ENCODE measurements around the gene ANKRD40CL. TPM values are rescaled to one million over a fixed set of nuclear protein-coding genes. Genes with fewer than 3 reads are reported as not detected.
A peak's percentile ranks its signal among the peaks of the same experiment; 100 is the strongest.

The ANKRD40CL gene
- polyA plus RNA-seq, 1 donor (not counting 4 experiments of a cell fraction or from before 2014, with no cell fraction given) = not detected

- FAIRE-seq = no peak
- no peaks in the 10 kb centered on the region for H4K20me1 ChIP-seq (ENCODE audit: control insufficient read depth, extremely low read depth, insufficient read depth, low read length)
- H3K4me1 ChIP-seq (ENCODE audit: control insufficient read depth, extremely low read depth, insufficient read depth, low read length) = peaks cover 22% of the 10 kb centered on the region
- no peak overlapping the region for H2AFZ ChIP-seq (ENCODE audit: control insufficient read depth, low read length)
- no peak for TF ChIP-seq CTCF (optimal IDR thresholded peaks at IDR 0.05 in 1 of 3, IDR thresholded peaks at IDR 0.05 in 1 of 3, conservative IDR thresholded peaks at IDR 0.05 in 1 of 3; ENCODE audit: extremely low read depth in 1 of 3, insufficient read depth in 2 of 3, low read length in 3 of 3)
- TF ChIP-seq EZH2 (IDR thresholded peaks at IDR 0.05; ENCODE audit: low read length) = no peak
- H3K9ac ChIP-seq (ENCODE audit: control insufficient read depth, extremely low read depth, insufficient read depth, low read length) = no peak overlapping the region
- DNase-seq (ENCODE audit: low read depth, low spot score) = no peak
- no peak overlapping the region for H3K4me2 ChIP-seq (ENCODE audit: control insufficient read depth, extremely low read depth, insufficient read depth, low read depth, low read length)
- H3K36me3 ChIP-seq (ENCODE audit: control insufficient read depth in 2 of 2, extremely low read depth in 1 of 2, insufficient read depth in 2 of 2, low read length in 2 of 2) = no peaks in the 10 kb centered on the region
- dilution Hi-C loops (cut with MboI; ENCODE audit: extremely low pct_ligation_motif_present, low sequenced_read_pairs) = no loop called here
- no peaks in the 10 kb centered on the region for H3K9me1 ChIP-seq (ENCODE audit: control insufficient read depth, extremely low read depth, insufficient read depth, low read length)
- no peaks in the 10 kb centered on the region for H3K79me2 ChIP-seq (ENCODE audit: control insufficient read depth, insufficient read depth, low read length)
- no peak overlapping the region for H3K27ac ChIP-seq (ENCODE audit: control insufficient read depth, insufficient read depth, low read length)
- no peak overlapping the region for H3K4me3 ChIP-seq (ENCODE audit: control insufficient read depth in 2 of 3, extremely low read depth in 1 of 3, insufficient read depth in 2 of 3, low read depth in 1 of 3, low read length in 3 of 3)
- H3K9me3 ChIP-seq (ENCODE audit: control insufficient read depth, low read depth, low read length) = no peaks in the 10 kb centered on the region
- no peaks in the 10 kb centered on the region for H3K27me3 ChIP-seq (ENCODE audit: control insufficient read depth, extremely low read depth, insufficient read depth, low read length)
Measured at GRCh38 chr17:50763716-50764475, 3.4 kb downstream of the ANKRD40CL start.

GRCh38 chr17:50762177-50762576, 5.1 kb downstream of the ANKRD40CL start:
- Histone ChIP-seq H2AFZ (ENCODE audit: control insufficient read depth, low read length) (no peak overlapping the region), H3K4me3 (ENCODE audit: control insufficient read depth in 2 of 3, extremely low read depth in 1 of 3, insufficient read depth in 2 of 3, low read depth in 1 of 3, low read length in 3 of 3) (no peak overlapping the region), H3K9ac (ENCODE audit: control insufficient read depth, extremely low read depth, insufficient read depth, low read length) (no peak overlapping the region), H3K4me1 (ENCODE audit: control insufficient read depth, extremely low read depth, insufficient read depth, low read length) (peaks cover 17% of the 10 kb centered on the region), H3K9me1 (ENCODE audit: control insufficient read depth, extremely low read depth, insufficient read depth, low read length) (no peaks in the 10 kb centered on the region), H3K9me3 (ENCODE audit: control insufficient read depth, low read depth, low read length) (no peaks in the 10 kb centered on the region), H3K4me2 (ENCODE audit: control insufficient read depth, extremely low read depth, insufficient read depth, low read depth, low read length) (peak overlapping the region; percentile 5), H3K27ac (ENCODE audit: control insufficient read depth, insufficient read depth, low read length) (no peak overlapping the region), H4K20me1 (ENCODE audit: control insufficient read depth, extremely low read depth, insufficient read depth, low read length) (no peaks in the 10 kb centered on the region), H3K27me3 (ENCODE audit: control insufficient read depth, extremely low read depth, insufficient read depth, low read length) (no peaks in the 10 kb centered on the region), H3K36me3 (ENCODE audit: control insufficient read depth in 2 of 2, extremely low read depth in 1 of 2, insufficient read depth in 2 of 2, low read length in 2 of 2) (no peaks in the 10 kb centered on the region), H3K79me2 (ENCODE audit: control insufficient read depth, insufficient read depth, low read length) (no peaks in the 10 kb centered on the region)
- dilution Hi-C loops (cut with MboI; ENCODE audit: extremely low pct_ligation_motif_present, low sequenced_read_pairs) = no loop called here
- no peak for TF ChIP-seq CTCF (optimal IDR thresholded peaks at IDR 0.05 in 1 of 3, IDR thresholded peaks at IDR 0.05 in 1 of 3, conservative IDR thresholded peaks at IDR 0.05 in 1 of 3; ENCODE audit: extremely low read depth in 1 of 3, insufficient read depth in 2 of 3, low read length in 3 of 3)
- TF ChIP-seq EZH2 (IDR thresholded peaks at IDR 0.05; ENCODE audit: low read length) = no peak
- no peak for FAIRE-seq
- no peak for DNase-seq (ENCODE audit: low read depth, low spot score)
